Activated CD4-positive, alpha-beta T cell treated with anti-CD3 and anti-CD28 coated beads, Interleukin-2, amount 10 ng/mL, durations not matched to agents 7 days and 5 days (primary cell): ENCODE measurements around the gene SSH2. TPM values are rescaled to one million over a fixed set of nuclear protein-coding genes. Genes with fewer than 3 reads are reported as not detected.

Experiments used
- CTCF ChIA-PET: fragments of 350-600 bp; sonication (Branson Sonifier 250); formaldehyde crosslinking; loops from one replicate; lab custom pipeline; 2021; ENCODE audit warnings: antibody characterized with exemption; lab: Charles Lee
- POLR2A ChIA-PET: fragments of 350-600 bp; sonication (Branson Sonifier 250); formaldehyde crosslinking; loops from one replicate; lab custom pipeline; 2021; ENCODE audit warnings: antibody characterized with exemption; lab: Charles Lee
- DNase-seq: peaks from one replicate; pipeline ENCODE4 v3.0.0-alpha.2; 2020
- H3K27ac Mint-ChIP-seq: one replicate; pipeline ENCODE4 v1.8.0; 2021; ENCODE audit warnings: mild to moderate bottlenecking, moderate library complexity, mixed read lengths
- H3K27me3 Mint-ChIP-seq: one replicate; pipeline ENCODE4 v1.8.0; 2021; ENCODE audit warnings: mixed read lengths
- H3K36me3 Mint-ChIP-seq: one replicate; pipeline ENCODE4 v1.8.0; 2021; ENCODE audit warnings: low read depth, mixed read lengths
- H3K4me1 Mint-ChIP-seq: one replicate; pipeline ENCODE4 v1.8.0; 2021; ENCODE audit warnings: mixed read lengths
- H3K4me3 Mint-ChIP-seq: one replicate; pipeline ENCODE4 v1.8.0; 2021; ENCODE audit warnings: mild to moderate bottlenecking, moderate library complexity, mixed read lengths
- H3K9me3 Mint-ChIP-seq: one replicate; pipeline ENCODE4 v1.8.0; 2021; ENCODE audit warnings: mixed read lengths
- total RNA-seq, 2 experiments: library from RNA; stranded (reverse); gene quantifications; one replicate each; pipeline ENCODE4 v1.2.3, GENCODE V29; 2021

The SSH2 gene
- total RNA-seq, 2 experiments from 2014 or later, result 72.5 to 74.2 TPM

DNA sequence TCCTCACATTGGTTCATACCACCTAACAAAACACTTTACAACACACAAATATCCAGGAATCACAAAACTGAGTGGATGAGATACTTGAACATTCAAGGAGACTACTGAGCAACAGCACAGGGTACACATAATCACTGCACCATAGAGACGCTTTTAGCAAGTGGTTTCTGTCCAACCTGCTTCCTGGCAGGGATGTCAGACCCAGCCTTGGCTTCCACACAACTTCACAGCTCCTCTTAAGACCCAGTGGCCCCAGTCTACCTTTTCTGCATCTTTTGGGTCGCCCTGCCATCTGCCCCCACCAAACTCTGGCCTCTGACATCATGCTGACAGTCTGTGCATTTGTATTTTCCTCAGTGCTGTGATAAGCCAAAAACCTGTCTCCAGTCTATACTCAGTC, 301.4 kb downstream of the SSH2 start:
- Mint-ChIP-seq H3K27me3 (no peaks in the 10 kb centered on the region), H3K4me1 (peaks cover 44% of the 10 kb centered on the region), H3K27ac (no peak overlapping the region), H3K9me3 (no peaks in the 10 kb centered on the region), H3K36me3 (peaks cover 43% of the 10 kb centered on the region), H3K4me3 (no peak overlapping the region)
- ChIA-PET CTCF (interaction anchor here (1.3 to 1.9 kb wide), 3 partner anchors 11 to 15 kb away, joined by 5 to 14 read pairs (median 6); no protein-coding TSS in a partner anchor), POLR2A (no interaction called here)
- no peak for DNase-seq

DNA sequence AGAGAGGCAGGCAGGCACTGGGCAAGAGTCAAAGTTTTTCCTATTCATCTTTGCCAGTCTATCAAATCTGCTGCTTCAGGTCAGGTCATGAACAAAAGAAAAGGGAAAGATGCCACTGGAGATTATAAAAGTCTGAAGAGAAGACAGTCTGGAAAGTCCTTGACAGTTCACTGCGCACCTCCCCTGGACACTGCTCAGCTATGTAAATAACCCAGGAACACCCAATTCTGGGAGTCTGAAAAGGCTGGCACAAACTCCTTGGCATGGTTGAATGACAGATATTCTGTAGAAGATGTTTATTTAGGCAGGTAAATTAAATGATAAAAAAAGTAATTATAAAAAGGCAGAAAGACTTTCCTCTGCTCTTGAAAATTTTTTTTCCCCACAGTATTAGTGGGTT, 302.1 kb downstream of the SSH2 start:
- peaks cover 42% of the 10 kb centered on the region for H3K36me3 Mint-ChIP-seq
- POLR2A ChIA-PET, result no interaction called here
- DNase-seq, result no peak
- CTCF ChIA-PET, result interaction anchor here (1.7 to 1.9 kb wide), 2 partner anchors 10 to 15 kb away, joined by 5 to 14 read pairs; no protein-coding TSS in a partner anchor
- peaks cover 50% of the 10 kb centered on the region for H3K4me1 Mint-ChIP-seq
- H3K9me3 Mint-ChIP-seq, result no peaks in the 10 kb centered on the region
- H3K27ac Mint-ChIP-seq, result no peak overlapping the region
- no peaks in the 10 kb centered on the region for H3K27me3 Mint-ChIP-seq
- no peak overlapping the region for H3K4me3 Mint-ChIP-seq

DNA sequence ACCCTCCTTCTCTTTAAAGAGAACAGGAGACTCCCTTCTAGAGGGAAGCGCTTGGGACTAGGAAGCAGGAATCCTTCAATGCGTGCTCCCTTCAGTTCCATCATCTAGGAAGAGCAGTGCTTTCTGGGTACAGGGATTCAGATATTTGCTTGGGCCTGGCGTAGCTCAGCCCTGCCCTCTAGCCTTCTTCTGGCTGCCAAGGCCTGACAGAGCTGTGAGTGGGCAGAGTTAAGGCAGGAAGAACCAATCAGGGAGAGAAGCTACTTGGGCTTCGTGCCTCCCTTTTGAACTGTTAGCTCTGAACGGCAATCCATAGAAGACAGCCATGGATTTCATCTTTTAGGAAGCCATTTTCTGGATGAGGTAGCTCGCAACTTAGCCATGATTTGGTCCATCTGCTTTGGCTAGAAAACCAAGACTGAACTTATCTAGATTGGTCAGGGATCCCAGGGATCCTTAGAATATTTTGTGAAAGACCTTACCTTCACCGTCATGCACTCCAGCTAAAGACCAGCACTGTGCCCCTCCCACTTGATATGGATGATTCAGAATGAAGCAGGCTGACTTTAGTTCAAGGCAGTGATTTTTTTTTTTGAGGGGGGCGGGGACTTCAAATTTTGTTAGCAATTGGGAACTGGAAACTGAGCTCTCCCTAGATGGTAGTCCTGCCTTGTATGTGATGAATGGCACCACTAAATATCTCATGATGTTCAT, 304.8 kb downstream of the SSH2 start:
- CTCF ChIA-PET, result interaction anchor here (0.9 to 2.7 kb wide), 4 partner anchors 8 to 154 kb away, joined by 3 to 13 read pairs (median 10); no protein-coding TSS in a partner anchor
- H3K4me1 Mint-ChIP-seq, result peaks cover 58% of the 10 kb centered on the region
- H3K4me3 Mint-ChIP-seq, result no peak overlapping the region
- no peak for DNase-seq
- H3K27ac Mint-ChIP-seq, result no peak overlapping the region
- no peaks in the 10 kb centered on the region for H3K27me3 Mint-ChIP-seq
- H3K36me3 Mint-ChIP-seq, result peaks cover 22% of the 10 kb centered on the region
- no peaks in the 10 kb centered on the region for H3K9me3 Mint-ChIP-seq
- POLR2A ChIA-PET, result no interaction called here

DNA sequence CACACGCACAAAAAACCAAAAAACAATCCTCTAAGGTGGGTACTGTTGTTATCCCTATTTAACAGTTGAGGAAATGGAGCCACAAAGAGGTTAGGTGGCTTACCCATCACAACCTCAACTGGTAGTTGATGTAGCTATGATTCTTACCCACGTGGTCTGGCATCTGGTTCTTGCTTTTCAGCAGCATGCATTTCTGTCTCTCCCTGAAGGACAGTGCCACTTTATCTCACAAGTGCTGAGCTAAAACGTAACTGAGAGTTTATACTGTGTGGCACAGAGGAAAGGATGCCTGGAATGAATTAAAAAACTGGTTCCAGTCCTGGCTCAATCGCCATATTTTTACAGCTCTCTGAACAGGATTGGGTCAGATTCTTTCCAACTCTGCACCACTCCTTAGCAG, 305.4 kb downstream of the SSH2 start:
- peak; percentile 29 for DNase-seq
- Mint-ChIP-seq H3K9me3 (no peaks in the 10 kb centered on the region), H3K4me3 (no peak overlapping the region), H3K4me1 (peaks cover 55% of the 10 kb centered on the region), H3K36me3 (peaks cover 18% of the 10 kb centered on the region), H3K27ac (no peak overlapping the region), H3K27me3 (no peaks in the 10 kb centered on the region)
- POLR2A ChIA-PET, result no interaction called here
- CTCF ChIA-PET, result interaction anchor here (0.9 to 2.7 kb wide), 4 partner anchors 8 to 155 kb away, joined by 3 to 13 read pairs (median 10); no protein-coding TSS in a partner anchor

DNA sequence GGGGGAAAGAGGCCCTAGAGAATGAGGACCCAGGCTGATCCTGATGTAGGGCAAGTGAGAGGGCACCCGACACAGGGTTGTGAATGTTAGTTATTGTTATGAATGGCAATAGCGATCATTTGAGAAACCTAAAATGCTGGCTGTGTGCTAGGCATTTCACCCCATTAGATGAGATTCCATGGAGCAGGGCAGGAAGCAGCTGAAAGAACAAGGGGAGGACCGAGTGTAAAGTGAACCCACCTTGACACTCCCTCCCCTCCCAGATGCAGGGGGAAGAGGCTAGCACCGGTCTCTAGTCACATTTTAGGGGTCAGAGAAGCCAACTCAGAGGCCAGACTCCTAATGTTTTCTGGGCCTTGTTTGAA, 306.8 kb downstream of the SSH2 start:
- no peaks in the 10 kb centered on the region for H3K9me3 Mint-ChIP-seq
- POLR2A ChIA-PET, result no interaction called here
- CTCF ChIA-PET, result interaction anchor here (0.5 to 1.0 kb wide), 4 partner anchors 10 to 74 kb away, joined by 3 to 5 read pairs (median 4); no protein-coding TSS in a partner anchor
- no peak overlapping the region for H3K27ac Mint-ChIP-seq
- H3K36me3 Mint-ChIP-seq, result peaks cover 15% of the 10 kb centered on the region
- DNase-seq, result no peak
- H3K4me3 Mint-ChIP-seq, result peak overlapping the region; percentile 70
- peaks cover 49% of the 10 kb centered on the region for H3K4me1 Mint-ChIP-seq
- no peaks in the 10 kb centered on the region for H3K27me3 Mint-ChIP-seq

DNA sequence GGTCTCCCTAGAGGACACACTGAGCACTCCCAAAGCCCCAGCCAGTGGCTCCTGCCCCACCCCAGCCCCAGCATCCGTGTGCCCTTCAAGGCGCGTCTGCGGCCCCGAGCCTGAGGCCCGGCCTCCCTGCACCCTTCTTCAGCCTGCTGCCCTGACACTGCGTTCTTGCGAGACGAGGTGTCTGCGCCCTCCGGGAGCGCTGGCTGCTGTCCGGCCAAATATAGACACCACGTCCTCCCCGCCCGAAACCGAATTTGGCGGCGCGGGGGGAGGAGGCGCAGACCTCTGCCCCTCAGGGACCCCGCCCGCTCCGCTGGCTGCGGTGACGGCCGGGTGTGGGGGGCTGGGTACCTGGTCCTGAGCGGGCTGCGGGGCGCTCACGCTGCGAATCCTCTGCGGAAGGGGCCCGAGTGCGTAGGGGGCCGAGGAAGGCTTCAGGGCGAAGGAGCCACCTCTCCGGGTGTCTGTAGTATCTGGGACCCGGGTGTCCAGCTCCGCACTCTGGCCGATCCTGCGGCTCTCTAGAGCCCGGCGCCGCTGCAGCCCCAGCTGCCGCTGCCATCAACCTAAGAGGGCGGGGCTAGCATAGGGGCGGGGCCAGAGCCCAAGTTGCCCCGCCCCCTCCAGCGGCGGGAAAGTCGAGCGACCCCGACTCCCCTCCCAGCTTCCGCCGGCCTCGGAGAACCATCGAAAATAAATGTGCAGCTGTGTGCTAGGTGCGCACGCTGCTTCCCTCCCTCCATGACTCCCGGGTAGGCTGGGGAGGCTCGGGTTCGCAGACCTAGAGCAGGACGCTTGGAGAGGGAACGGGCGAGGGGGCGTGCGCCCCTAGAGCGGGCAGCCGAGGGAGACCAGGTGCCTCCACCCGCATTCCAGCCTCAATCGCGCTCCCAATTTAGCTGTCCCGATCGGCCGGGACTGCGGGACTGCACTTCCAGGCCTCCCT, 307.4 kb downstream of the SSH2 start, which contains the start of gene CORO6:
CORO6 (minus strand) TSS at position 576 of the 946 bp plus-strand sequence. CDS start 1,491 bp downstream, outside the sequence.
- no peaks in the 10 kb centered on the region for H3K27me3 Mint-ChIP-seq
- peak within 1 kb of the TSS; percentile 70 for H3K4me3 Mint-ChIP-seq
- ChIA-PET POLR2A (no interaction called here), CTCF (interaction anchor here (0.5 to 1.0 kb wide), 4 partner anchors 9 to 75 kb away, joined by 3 to 5 read pairs (median 4); no protein-coding TSS in a partner anchor)
- peak within 1 kb of the TSS; percentile 61 for H3K27ac Mint-ChIP-seq
- peaks cover 51% of the 10 kb centered on the region for H3K4me1 Mint-ChIP-seq
- peaks cover 15% of the 10 kb centered on the region for H3K36me3 Mint-ChIP-seq
- DNase-seq, result peak; percentile 56
- no peaks in the 10 kb centered on the region for H3K9me3 Mint-ChIP-seq

DNA sequence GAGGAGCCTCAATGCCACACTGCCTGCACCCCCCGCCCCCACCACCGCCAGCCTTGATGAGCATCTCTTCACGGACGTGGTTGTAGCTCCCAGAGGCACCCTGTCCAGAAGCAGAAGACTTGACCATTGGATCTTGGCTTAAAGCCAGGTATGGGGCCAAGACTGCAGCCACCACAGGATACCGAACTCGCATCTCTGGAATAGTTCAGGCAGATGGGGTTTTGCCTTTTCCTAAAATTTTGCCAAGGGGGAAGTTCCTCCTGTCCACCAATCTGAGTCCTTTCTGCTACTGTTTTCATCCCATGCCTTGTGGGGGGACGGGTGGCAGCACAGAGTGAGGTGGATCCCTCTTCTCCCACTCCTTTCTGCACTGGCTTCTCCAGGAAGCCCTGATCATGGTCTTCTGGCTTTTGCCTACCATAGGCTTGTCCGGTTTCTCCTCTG, 308.3 kb downstream of the SSH2 start:
- DNase-seq, result no peak
- ChIA-PET CTCF (interaction anchor here (1.1 kb wide), 1 partner anchor 30 kb away, joined by 4 read pairs; no protein-coding TSS in a partner anchor), POLR2A (no interaction called here)
- peaks cover 15% of the 10 kb centered on the region for H3K36me3 Mint-ChIP-seq
- peaks cover 59% of the 10 kb centered on the region for H3K4me1 Mint-ChIP-seq
- peak overlapping the region; percentile 70 for H3K4me3 Mint-ChIP-seq
- H3K9me3 Mint-ChIP-seq, result no peaks in the 10 kb centered on the region
- peak overlapping the region; percentile 22 for H3K27ac Mint-ChIP-seq
- H3K27me3 Mint-ChIP-seq, result peaks cover 2% of the 10 kb centered on the region

DNA sequence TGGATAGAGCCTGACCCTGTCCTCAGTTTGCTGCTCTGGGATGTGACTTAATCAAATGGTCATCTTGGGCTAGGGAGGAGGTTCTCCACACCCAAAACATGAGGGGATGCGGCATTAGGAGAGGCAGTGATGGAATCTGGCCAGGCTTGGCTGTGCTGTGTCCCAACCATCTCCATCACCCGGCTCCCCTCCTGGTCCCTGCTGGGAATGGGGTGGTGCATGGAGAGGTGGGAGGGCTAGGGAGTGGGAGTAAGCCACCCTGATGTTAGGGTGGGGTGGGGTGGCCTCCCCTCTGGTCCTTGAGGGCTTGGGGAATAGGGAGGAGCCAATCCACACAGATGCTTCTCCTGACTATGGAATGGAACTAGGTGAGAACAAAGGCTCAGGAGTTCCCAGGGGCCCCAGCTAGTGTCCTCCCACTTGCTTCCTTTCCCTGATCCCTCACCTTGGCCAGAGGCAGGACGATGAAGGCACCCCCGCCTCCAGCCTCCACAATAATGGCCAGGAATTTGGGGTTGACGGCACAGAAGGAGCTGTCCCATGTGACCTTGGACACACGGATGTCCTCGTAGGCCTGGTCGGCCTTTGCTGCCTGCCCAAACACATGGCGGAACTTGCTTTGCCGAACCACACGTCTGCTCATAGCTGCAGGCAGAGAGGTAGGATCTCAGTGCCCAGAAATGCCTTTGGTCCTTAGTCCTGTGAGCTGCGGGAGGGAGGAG, 309.1 kb downstream of the SSH2 start:
- no peak for DNase-seq
- no peaks in the 10 kb centered on the region for H3K9me3 Mint-ChIP-seq
- peaks cover 62% of the 10 kb centered on the region for H3K4me1 Mint-ChIP-seq
- H3K4me3 Mint-ChIP-seq, result peak overlapping the region; percentile 27
- peaks cover 8% of the 10 kb centered on the region for H3K27me3 Mint-ChIP-seq
- H3K36me3 Mint-ChIP-seq, result peaks cover 13% of the 10 kb centered on the region
- CTCF ChIA-PET, result interaction anchor here (1.1 kb wide), 1 partner anchor 29 kb away, joined by 4 read pairs; no protein-coding TSS in a partner anchor
- POLR2A ChIA-PET, result no interaction called here
- H3K27ac Mint-ChIP-seq, result no peak overlapping the region

DNA sequence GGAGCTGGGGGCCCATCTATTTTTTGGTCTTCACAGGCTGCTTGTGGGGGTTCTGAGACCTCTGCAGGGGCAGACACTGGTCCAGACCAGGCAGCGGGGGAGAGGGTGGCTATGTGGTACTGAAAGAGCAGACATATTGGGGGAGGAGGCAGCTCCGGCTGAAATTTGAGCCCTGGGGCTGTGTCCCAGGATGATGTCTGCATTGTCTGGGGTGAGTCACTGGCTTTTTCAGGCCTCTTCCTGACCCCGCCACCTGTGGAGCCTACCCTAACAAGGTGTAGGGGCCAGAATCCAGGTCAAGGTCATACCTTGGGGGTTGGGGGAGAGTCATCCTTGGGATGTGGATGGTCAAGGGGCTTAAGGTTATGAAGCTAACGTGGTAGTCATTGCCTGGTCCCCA, 309.8 kb downstream of the SSH2 start:
- H3K27ac Mint-ChIP-seq, result no peak overlapping the region
- POLR2A ChIA-PET, result no interaction called here

DNA sequence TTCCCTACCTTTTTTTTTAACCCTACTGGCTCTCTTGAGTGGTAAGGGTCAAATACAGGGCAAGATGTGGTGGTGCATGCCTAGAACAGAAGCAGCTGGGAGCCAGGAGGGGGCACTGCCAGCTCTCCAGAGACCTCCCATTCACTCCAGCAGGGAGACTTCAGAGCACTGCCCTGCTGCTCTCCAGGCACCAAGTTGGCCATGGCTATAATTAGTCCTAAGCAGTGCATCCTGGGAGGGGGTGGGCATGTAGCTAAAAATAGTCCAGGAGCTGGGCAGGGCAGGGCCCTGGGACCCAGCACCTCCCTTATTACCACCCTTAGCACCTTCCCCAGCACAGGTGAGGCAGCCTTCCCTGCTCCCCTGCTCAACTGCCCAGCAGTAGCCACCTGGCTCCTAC, 310.8 kb downstream of the SSH2 start:
- POLR2A ChIA-PET, result no interaction called here
- Mint-ChIP-seq H3K4me3 (no peak overlapping the region), H3K27ac (no peak overlapping the region), H3K4me1 (peaks cover 61% of the 10 kb centered on the region), H3K36me3 (peaks cover 4% of the 10 kb centered on the region), H3K27me3 (peaks cover 8% of the 10 kb centered on the region), H3K9me3 (no peaks in the 10 kb centered on the region)
- CTCF ChIA-PET, result interaction anchor here (2.0 to 7.8 kb wide), 6 partner anchors 12 to 33 kb away, joined by 5 to 116 read pairs (median 19); partner anchors contain the start of gene ANKRD13B
- DNase-seq, result no peak

More for the DNA sequence above, 309.8 kb downstream of the SSH2 start:
- peaks cover 8% of the 10 kb centered on the region for H3K27me3 Mint-ChIP-seq
- peaks cover 7% of the 10 kb centered on the region for H3K36me3 Mint-ChIP-seq
- no peak for DNase-seq
- CTCF ChIA-PET, result interaction anchor here (2.1 to 7.8 kb wide), 2 partner anchors 11 to 27 kb away, joined by 6 to 116 read pairs; partner anchors contain the start of gene ANKRD13B
- no peak overlapping the region for H3K4me3 Mint-ChIP-seq
- no peaks in the 10 kb centered on the region for H3K9me3 Mint-ChIP-seq
- H3K4me1 Mint-ChIP-seq, result peaks cover 61% of the 10 kb centered on the region

DNA sequence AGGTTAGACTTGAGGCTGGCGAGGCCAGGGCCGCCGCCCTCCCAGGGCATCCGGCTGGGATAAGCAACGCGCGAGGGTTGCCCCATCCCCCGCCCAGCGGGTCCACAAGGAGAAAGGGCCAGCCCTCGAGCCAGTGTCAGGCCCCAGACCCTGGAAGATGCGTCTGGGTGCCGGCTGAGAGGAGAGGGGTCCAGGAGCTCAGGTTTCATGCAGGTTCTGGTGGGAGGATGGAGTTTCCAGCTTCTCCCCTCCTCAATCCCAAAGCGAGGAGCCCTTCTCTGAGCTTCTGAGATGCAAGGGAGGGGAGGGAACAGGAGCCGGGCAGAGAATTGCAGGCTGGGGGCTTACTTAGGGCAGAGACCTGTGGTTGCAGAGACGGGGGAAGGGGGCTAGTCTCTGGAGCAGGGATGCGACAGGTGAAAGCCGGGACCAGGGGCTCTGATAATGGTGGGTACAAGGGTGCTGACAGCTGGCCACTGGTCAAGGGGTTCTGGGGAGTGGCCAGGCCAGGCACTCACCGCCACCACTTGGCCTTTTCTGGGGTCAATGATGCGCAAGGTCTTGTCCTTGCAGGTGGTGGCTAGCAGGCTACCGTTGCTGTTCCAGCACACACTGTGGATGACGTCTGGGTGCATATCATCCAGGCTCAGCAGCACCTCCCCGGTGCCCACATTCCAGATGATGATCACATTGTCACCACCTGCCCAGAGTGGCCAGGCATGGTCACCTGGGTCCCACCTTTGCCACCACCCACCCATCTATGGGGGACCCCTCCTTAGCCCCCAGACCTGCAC, 311.6 kb downstream of the SSH2 start:
- POLR2A ChIA-PET, result interaction anchor here (0.6 kb wide), 1 partner anchor 169 kb away, joined by 7 read pairs; no protein-coding TSS in a partner anchor
- Mint-ChIP-seq H3K36me3 (peaks cover 4% of the 10 kb centered on the region), H3K4me1 (peaks cover 60% of the 10 kb centered on the region), H3K4me3 (peak overlapping the region; percentile 13), H3K27me3 (peaks cover 8% of the 10 kb centered on the region), H3K27ac (peak overlapping the region; percentile 60), H3K9me3 (no peaks in the 10 kb centered on the region)
- CTCF ChIA-PET, result interaction anchor here (0.6 to 7.8 kb wide), 42 partner anchors 8 to 1237 kb away, joined by 3 to 116 read pairs (median 6); partner anchors contain the start of genes ABHD15, ANKRD13B, SSH2 and TP53I13
- no peak for DNase-seq
